ENCODE measurements around the gene SH3RF1.

SH3RF1 gene

GRCh38 chr4:169272265-169272886, 1.6 kb upstream of the SH3RF1 start:
- H3K4me3 ChIP-seq (ENCODE audit: low read depth in 1 of 2, low read length in 2 of 2) = no peak overlapping the region
- peaks cover 21% of the 10 kb centered on the region for H3K4me1 ChIP-seq (ENCODE audit: insufficient read depth, low read length)
- H3K9me3 ChIP-seq (ENCODE audit: low read length) = no peaks in the 10 kb centered on the region
- H3K27ac ChIP-seq (ENCODE audit: low read depth, low read length) = no peak overlapping the region
- no peak overlapping the region for H3K9ac ChIP-seq (ENCODE audit: low read length)
- H3K27me3 ChIP-seq (ENCODE audit: control insufficient read depth in 1 of 2, insufficient read depth in 2 of 2, low read length in 2 of 2) = no peaks in the 10 kb centered on the region
- no peaks in the 10 kb centered on the region for H3K36me3 ChIP-seq (ENCODE audit: insufficient read depth, low read length)

DNA sequence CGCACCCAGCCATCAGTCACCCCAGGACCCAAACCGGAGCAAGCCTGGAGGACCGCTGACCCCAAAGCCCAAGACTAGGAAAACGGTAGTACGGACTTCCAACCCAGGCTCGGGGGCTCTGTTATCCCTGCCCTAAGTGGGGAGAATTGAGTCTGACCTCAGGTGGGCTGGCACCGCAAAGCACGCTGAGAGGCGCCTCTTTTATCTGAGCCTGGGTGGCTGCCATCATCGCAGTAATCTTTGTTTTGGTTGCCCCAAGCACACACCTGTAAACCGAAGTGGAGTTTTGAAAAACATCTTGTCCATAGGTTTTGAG, 894 bp upstream of the SH3RF1 start:
- Histone ChIP-seq H3K27ac (ENCODE audit: low read depth, low read length) (peak overlapping the region; percentile 71), H3K4me3 (ENCODE audit: low read depth in 1 of 2, low read length in 2 of 2) (peak overlapping the region; percentile 68 to 81), H3K9ac (ENCODE audit: low read length) (no peak overlapping the region), H3K4me1 (ENCODE audit: insufficient read depth, low read length) (peaks cover 25% of the 10 kb centered on the region), H3K9me3 (ENCODE audit: low read length) (no peaks in the 10 kb centered on the region), H3K36me3 (ENCODE audit: insufficient read depth, low read length) (no peaks in the 10 kb centered on the region), H3K27me3 (ENCODE audit: control insufficient read depth in 1 of 2, insufficient read depth in 2 of 2, low read length in 2 of 2) (no peaks in the 10 kb centered on the region)

DNA sequence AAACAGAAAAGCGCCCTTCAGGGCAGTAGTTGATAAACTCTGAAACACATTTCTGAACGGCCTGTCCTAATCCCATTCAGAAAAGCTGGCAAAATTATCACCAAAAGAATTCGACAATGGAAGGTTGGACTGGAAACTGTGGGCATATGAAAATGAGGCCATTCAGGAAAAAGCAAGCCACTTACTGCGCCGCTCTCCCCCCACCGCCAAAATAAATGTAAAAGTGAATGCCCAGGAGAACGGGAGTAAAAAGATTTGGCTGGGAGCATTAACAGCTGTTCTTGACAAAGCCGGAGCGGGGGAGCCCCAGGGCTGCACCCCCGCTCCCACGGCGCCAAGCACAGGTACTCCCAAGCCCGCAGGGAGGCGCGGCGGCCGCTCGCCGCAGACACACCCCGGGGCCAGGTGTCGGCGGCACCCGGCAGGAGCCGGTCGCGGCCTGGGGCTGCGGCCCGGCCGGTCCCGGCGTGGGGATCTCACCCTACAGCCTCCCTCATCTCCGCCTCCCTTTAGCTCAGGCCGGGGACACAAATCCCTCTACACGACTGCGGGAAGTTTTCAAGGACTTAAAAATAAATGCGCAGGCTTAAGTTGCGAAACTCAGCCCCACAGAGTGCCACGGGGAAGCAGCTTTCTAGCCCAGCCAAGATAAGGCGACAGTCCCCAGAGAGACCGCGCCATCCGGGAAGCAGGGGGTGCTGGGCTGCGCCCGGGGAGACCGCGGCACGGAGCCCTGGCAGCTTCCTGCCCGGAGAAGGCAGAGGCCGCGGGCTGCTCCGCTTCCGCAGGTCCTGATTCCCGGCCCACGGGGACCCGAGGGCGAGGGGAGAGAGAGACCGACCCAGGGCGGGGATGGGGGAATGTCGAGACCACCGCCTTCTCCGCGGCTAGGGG, 593 bp downstream of the SH3RF1 start:
- no peaks in the 10 kb centered on the region for H3K36me3 ChIP-seq (ENCODE audit: insufficient read depth, low read length)
- H3K27me3 ChIP-seq (ENCODE audit: control insufficient read depth in 1 of 2, insufficient read depth in 2 of 2, low read length in 2 of 2) = no peaks in the 10 kb centered on the region
- peak overlapping the region; percentile 53 for H3K27ac ChIP-seq (ENCODE audit: low read depth, low read length)
- peak overlapping the region; percentile 77 to 81 for H3K4me3 ChIP-seq (ENCODE audit: low read depth in 1 of 2, low read length in 2 of 2)
- H3K9ac ChIP-seq (ENCODE audit: low read length) = peak overlapping the region; percentile 85
- H3K4me1 ChIP-seq (ENCODE audit: insufficient read depth, low read length) = peaks cover 25% of the 10 kb centered on the region
- no peaks in the 10 kb centered on the region for H3K9me3 ChIP-seq (ENCODE audit: low read length)

- Histone ChIP-seq H3K9me3 (ENCODE audit: low read length) (no peaks in the 10 kb centered on the region), H3K4me1 (ENCODE audit: insufficient read depth, low read length) (peaks cover 25% of the 10 kb centered on the region), H3K9ac (ENCODE audit: low read length) (no peak overlapping the region), H3K36me3 (ENCODE audit: insufficient read depth, low read length) (no peaks in the 10 kb centered on the region), H3K27me3 (ENCODE audit: control insufficient read depth in 1 of 2, insufficient read depth in 2 of 2, low read length in 2 of 2) (no peaks in the 10 kb centered on the region), H3K27ac (ENCODE audit: low read depth, low read length) (peak overlapping the region; percentile 53), H3K4me3 (ENCODE audit: low read depth in 1 of 2, low read length in 2 of 2) (peak overlapping the region in 1 of 2 donors; percentile 77)
Observed at GRCh38 chr4:169268951-169269760, 1.6 kb downstream of the SH3RF1 start.

DNA sequence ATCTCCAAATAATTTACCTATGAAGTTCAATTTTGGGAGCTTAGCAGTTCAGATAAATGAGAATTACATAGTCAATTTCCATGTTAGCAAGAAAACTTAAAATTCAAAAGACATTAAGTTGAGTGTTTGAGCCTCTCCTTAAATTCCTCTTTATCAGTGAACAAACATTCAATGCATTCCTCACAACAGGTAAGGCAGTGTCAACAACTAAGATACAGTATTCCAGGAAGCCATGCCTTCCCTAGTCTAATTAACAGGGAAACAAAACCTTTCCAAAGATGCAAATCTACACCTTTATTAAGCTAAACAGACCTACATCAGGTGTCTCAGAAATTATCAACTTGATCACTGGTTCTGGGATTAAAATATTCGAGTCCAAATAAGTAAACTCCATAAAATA, 3.7 kb downstream of the SH3RF1 start:
- H3K4me3 ChIP-seq (ENCODE audit: low read depth in 1 of 2, low read length in 2 of 2) = no peak overlapping the region
- peaks cover 32% of the 10 kb centered on the region for H3K4me1 ChIP-seq (ENCODE audit: insufficient read depth, low read length)
- H3K9me3 ChIP-seq (ENCODE audit: low read length) = no peaks in the 10 kb centered on the region
- no peaks in the 10 kb centered on the region for H3K27me3 ChIP-seq (ENCODE audit: control insufficient read depth in 1 of 2, insufficient read depth in 2 of 2, low read length in 2 of 2)
- no peaks in the 10 kb centered on the region for H3K36me3 ChIP-seq (ENCODE audit: insufficient read depth, low read length)
- no peak overlapping the region for H3K27ac ChIP-seq (ENCODE audit: low read depth, low read length)
- no peak overlapping the region for H3K9ac ChIP-seq (ENCODE audit: low read length)

GRCh38 chr4:169266661-169267060, 4.1 kb downstream of the SH3RF1 start:
- H3K27ac ChIP-seq (ENCODE audit: low read depth, low read length) = no peak overlapping the region
- H3K4me1 ChIP-seq (ENCODE audit: insufficient read depth, low read length) = peaks cover 28% of the 10 kb centered on the region

GRCh38 chr4:169266081-169266480, 4.7 kb downstream of the SH3RF1 start:
- Histone ChIP-seq H3K9ac (ENCODE audit: low read length) (no peak overlapping the region), H3K27ac (ENCODE audit: low read depth, low read length) (no peak overlapping the region), H3K4me3 (ENCODE audit: low read depth in 1 of 2, low read length in 2 of 2) (no peak overlapping the region), H3K4me1 (ENCODE audit: insufficient read depth, low read length) (peaks cover 26% of the 10 kb centered on the region), H3K27me3 (ENCODE audit: control insufficient read depth in 1 of 2, insufficient read depth in 2 of 2, low read length in 2 of 2) (no peaks in the 10 kb centered on the region), H3K9me3 (ENCODE audit: low read length) (no peaks in the 10 kb centered on the region), H3K36me3 (ENCODE audit: insufficient read depth, low read length) (no peaks in the 10 kb centered on the region)

More at GRCh38 chr4:169266661-169267060, 4.1 kb downstream of the SH3RF1 start:
- H3K36me3 ChIP-seq (ENCODE audit: insufficient read depth, low read length) = no peaks in the 10 kb centered on the region
- H3K9ac ChIP-seq (ENCODE audit: low read length) = no peak overlapping the region
- H3K4me3 ChIP-seq (ENCODE audit: low read depth in 1 of 2, low read length in 2 of 2) = no peak overlapping the region
- H3K9me3 ChIP-seq (ENCODE audit: low read length) = no peaks in the 10 kb centered on the region
- H3K27me3 ChIP-seq (ENCODE audit: control insufficient read depth in 1 of 2, insufficient read depth in 2 of 2, low read length in 2 of 2) = no peaks in the 10 kb centered on the region

- Histone ChIP-seq H3K4me3 (ENCODE audit: low read depth in 1 of 2, low read length in 2 of 2) (no peak overlapping the region), H3K36me3 (ENCODE audit: insufficient read depth, low read length) (no peaks in the 10 kb centered on the region), H3K9me3 (ENCODE audit: low read length) (no peaks in the 10 kb centered on the region), H3K27ac (ENCODE audit: low read depth, low read length) (no peak overlapping the region), H3K9ac (ENCODE audit: low read length) (no peak overlapping the region), H3K27me3 (ENCODE audit: control insufficient read depth in 1 of 2, insufficient read depth in 2 of 2, low read length in 2 of 2) (no peaks in the 10 kb centered on the region), H3K4me1 (ENCODE audit: insufficient read depth, low read length) (peaks cover 19% of the 10 kb centered on the region)
Observed at GRCh38 chr4:169263791-169264392, 6.9 kb downstream of the SH3RF1 start.

GRCh38 chr4:169260217-169260866, 10.4 kb downstream of the SH3RF1 start:
- H3K4me3 ChIP-seq (ENCODE audit: low read depth in 1 of 2, low read length in 2 of 2) = no peak overlapping the region
- no peaks in the 10 kb centered on the region for H3K36me3 ChIP-seq (ENCODE audit: insufficient read depth, low read length)
- no peaks in the 10 kb centered on the region for H3K27me3 ChIP-seq (ENCODE audit: control insufficient read depth in 1 of 2, insufficient read depth in 2 of 2, low read length in 2 of 2)
- no peak overlapping the region for H3K27ac ChIP-seq (ENCODE audit: low read depth, low read length)
- H3K9ac ChIP-seq (ENCODE audit: low read length) = no peak overlapping the region
- H3K9me3 ChIP-seq (ENCODE audit: low read length) = no peaks in the 10 kb centered on the region
- peaks cover 25% of the 10 kb centered on the region for H3K4me1 ChIP-seq (ENCODE audit: insufficient read depth, low read length)

DNA sequence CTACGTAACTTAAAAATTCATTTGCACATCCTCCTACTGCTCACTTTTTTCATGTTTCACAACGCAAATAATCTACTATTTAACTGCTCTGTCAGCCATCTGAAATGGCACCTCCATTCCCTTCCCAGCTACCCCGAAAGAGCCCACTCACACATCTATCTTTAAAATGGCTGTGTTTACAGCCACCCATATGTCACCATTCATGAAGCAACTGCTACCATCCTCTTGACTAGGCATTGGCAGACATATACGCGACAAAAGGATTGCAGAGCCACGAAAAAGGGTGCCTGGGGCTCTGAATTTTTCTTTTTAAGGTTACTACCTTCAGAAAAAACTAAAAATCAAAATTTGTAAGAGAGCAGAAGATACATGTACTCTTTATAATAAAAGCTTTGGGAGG, 11.5 kb downstream of the SH3RF1 start:
- H3K9ac ChIP-seq (ENCODE audit: low read length) = no peak overlapping the region
- no peak overlapping the region for H3K27ac ChIP-seq (ENCODE audit: low read depth, low read length)
- no peaks in the 10 kb centered on the region for H3K36me3 ChIP-seq (ENCODE audit: insufficient read depth, low read length)
- peaks cover 32% of the 10 kb centered on the region for H3K4me1 ChIP-seq (ENCODE audit: insufficient read depth, low read length)
- no peaks in the 10 kb centered on the region for H3K27me3 ChIP-seq (ENCODE audit: control insufficient read depth in 1 of 2, insufficient read depth in 2 of 2, low read length in 2 of 2)
- H3K9me3 ChIP-seq (ENCODE audit: low read length) = no peaks in the 10 kb centered on the region
- H3K4me3 ChIP-seq (ENCODE audit: low read depth in 1 of 2, low read length in 2 of 2) = no peak overlapping the region

- H3K27ac ChIP-seq (ENCODE audit: low read depth, low read length) = no peak overlapping the region
- no peaks in the 10 kb centered on the region for H3K27me3 ChIP-seq (ENCODE audit: control insufficient read depth in 1 of 2, insufficient read depth in 2 of 2, low read length in 2 of 2)
- H3K4me3 ChIP-seq (ENCODE audit: low read depth in 1 of 2, low read length in 2 of 2) = no peak overlapping the region
- peaks cover 24% of the 10 kb centered on the region for H3K4me1 ChIP-seq (ENCODE audit: insufficient read depth, low read length)
- H3K9ac ChIP-seq (ENCODE audit: low read length) = no peak overlapping the region
- H3K36me3 ChIP-seq (ENCODE audit: insufficient read depth, low read length) = no peaks in the 10 kb centered on the region
- H3K9me3 ChIP-seq (ENCODE audit: low read length) = no peaks in the 10 kb centered on the region
Observed at GRCh38 chr4:169258141-169258540, 12.6 kb downstream of the SH3RF1 start.

Data from muscle layer of colon (tissue), 2 donors.